Stimulated activated CD4-positive, alpha-beta T cell treated with anti-CD3 and anti-CD28 coated beads, TNF-alpha, amount 100 ng/mL, for 24 hours (primary cell): ENCODE results near the gene SLC9A5.
A peak's percentile ranks its signal among the peaks of the same experiment; 100 is the strongest.

Experiments
- DNase-seq, 3 experiments: peaks; one replicate each; pipeline ENCODE4 v3.0.0-alpha.2; 2020; ENCODE audit warnings: low read depth in 3 of 3

The SLC9A5 gene

GRCh38 chr16:67215706-67216105, 33.1 kb upstream of the SLC9A5 start:
- no peak for DNase-seq

- no peak for DNase-seq
These were observed 31.9 kb upstream of the SLC9A5 start for GRCh38 chr16:67216612-67217490.

- DNase-seq: no peak
These were observed 24.8 kb upstream of the SLC9A5 start for GRCh38 chr16:67223992-67224391.

- no peak for DNase-seq
These were observed 22.4 kb upstream of the SLC9A5 start for GRCh38 chr16:67226295-67226803.

- peak; percentile 96 to 99 (median 98) for DNase-seq
These were observed 21.8 kb upstream of the SLC9A5 start, which contains the start of gene TMEM208 for GRCh38 chr16:67226804-67227566. TMEM208 (plus strand) TSS chr16:67227130; CDS start chr16:67227219, 89 bp downstream.

- no peak for DNase-seq
These were observed 21.2 kb upstream of the SLC9A5 start for GRCh38 chr16:67227567-67227921.

GRCh38 chr16:67228034-67228785, 20.6 kb upstream of the SLC9A5 start:
- no peak for DNase-seq

- no peak for DNase-seq
These were observed 19.9 kb upstream of the SLC9A5 start for GRCh38 chr16:67228905-67229304.

GRCh38 chr16:67229906-67230808, 18.6 kb upstream of the SLC9A5 start:
- no peak for DNase-seq

- DNase-seq: no peak
These were observed 17.7 kb upstream of the SLC9A5 start for GRCh38 chr16:67230809-67231660.

- no peak for DNase-seq
These were observed 15.2 kb upstream of the SLC9A5 start for GRCh38 chr16:67233596-67233995.

GRCh38 chr16:67234180-67234597, 14.6 kb upstream of the SLC9A5 start:
- DNase-seq: no peak

GRCh38 chr16:67235816-67236562, 12.8 kb upstream of the SLC9A5 start:
- no peak for DNase-seq

GRCh38 chr16:67236563-67237395, 12.0 kb upstream of the SLC9A5 start:
- peak; percentile 64 to 82 (median 66) for DNase-seq

GRCh38 chr16:67237396-67238277, 11.1 kb upstream of the SLC9A5 start:
- DNase-seq: no peak

GRCh38 chr16:67238278-67238575, 10.6 kb upstream of the SLC9A5 start:
- no peak for DNase-seq

- DNase-seq: no peak
These were observed 9.8 kb upstream of the SLC9A5 start for GRCh38 chr16:67238806-67239470.
